Measurements from ENCODE around the gene MACF1. TPM values are rescaled to one million over a fixed set of nuclear protein-coding genes. Genes with fewer than 3 reads are reported as not detected.

MACF1 gene
- total RNA-seq, 1 donor from 2014 or later = 185 TPM

- Mint-ChIP-seq H3K4me1 (peaks cover 35% of the 10 kb centered on the region), H3K4me3 (no peak overlapping the region), H3K9me3 (no peaks in the 10 kb centered on the region), H3K27ac (ENCODE audit: unreplicated experiment) (peak overlapping the region; percentile 83), H3K27me3 (ENCODE audit: low read depth) (no peaks in the 10 kb centered on the region), H3K36me3 (ENCODE audit: low read depth) (no peaks in the 10 kb centered on the region)
- DNase-seq (ENCODE audit: low read depth, low spot score) = no peak
- TF ChIP-seq CTCF (conservative IDR thresholded peaks at IDR 0.05) = no peak
Observed at GRCh38 chr1:39214021-39214713, 9.7 kb downstream of the MACF1 start.

DNA sequence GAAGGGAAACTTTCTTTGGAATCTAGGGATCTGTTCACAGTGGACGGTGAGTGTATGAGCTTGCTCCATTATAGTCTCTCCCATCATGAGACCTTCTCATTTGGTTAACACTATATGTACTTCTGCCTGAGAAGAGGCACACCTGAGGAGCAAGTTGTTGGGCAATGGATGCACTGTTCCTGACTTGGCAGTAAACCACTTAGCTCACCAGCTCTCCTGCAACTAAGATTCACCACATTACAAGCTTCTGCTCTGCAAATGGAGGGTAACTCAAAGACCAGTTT, 10.2 kb downstream of the MACF1 start:
- H3K4me1 Mint-ChIP-seq = peaks cover 35% of the 10 kb centered on the region
- H3K27ac Mint-ChIP-seq (ENCODE audit: unreplicated experiment) = peak overlapping the region; percentile 83
- no peak overlapping the region for H3K4me3 Mint-ChIP-seq
- no peaks in the 10 kb centered on the region for H3K9me3 Mint-ChIP-seq
- DNase-seq (ENCODE audit: low read depth, low spot score) = no peak
- no peaks in the 10 kb centered on the region for H3K36me3 Mint-ChIP-seq (ENCODE audit: low read depth)
- no peaks in the 10 kb centered on the region for H3K27me3 Mint-ChIP-seq (ENCODE audit: low read depth)
- TF ChIP-seq CTCF (conservative IDR thresholded peaks at IDR 0.05) = no peak

GRCh38 chr1:39214998-39215873, 10.7 kb downstream of the MACF1 start:
- TF ChIP-seq CTCF (conservative IDR thresholded peaks at IDR 0.05) = no peak
- no peaks in the 10 kb centered on the region for H3K9me3 Mint-ChIP-seq
- no peaks in the 10 kb centered on the region for H3K27me3 Mint-ChIP-seq (ENCODE audit: low read depth)
- DNase-seq (ENCODE audit: low read depth, low spot score) = no peak
- H3K36me3 Mint-ChIP-seq (ENCODE audit: low read depth) = no peaks in the 10 kb centered on the region
- H3K4me3 Mint-ChIP-seq = no peak overlapping the region
- H3K4me1 Mint-ChIP-seq = peaks cover 35% of the 10 kb centered on the region
- H3K27ac Mint-ChIP-seq (ENCODE audit: unreplicated experiment) = no peak overlapping the region

DNA sequence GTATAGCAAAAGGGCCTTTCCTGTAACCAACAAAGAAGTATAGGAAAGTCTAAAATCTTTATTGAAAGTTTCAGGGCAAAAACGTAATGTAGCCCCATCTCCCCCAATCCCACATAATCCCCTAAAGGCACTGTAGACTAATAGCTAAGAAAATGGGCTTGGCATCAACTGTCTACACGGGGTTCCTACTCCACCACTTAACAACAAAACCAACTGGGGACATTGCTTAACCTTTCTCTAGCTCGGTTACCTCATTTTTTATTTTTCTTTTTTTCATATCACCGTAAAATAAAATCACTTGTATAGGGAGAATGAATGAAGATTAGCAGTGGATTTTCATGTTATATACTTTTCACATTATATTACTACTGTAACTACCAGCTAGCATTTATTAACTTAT, 12.3 kb downstream of the MACF1 start:
- no peak for TF ChIP-seq CTCF (conservative IDR thresholded peaks at IDR 0.05)
- Mint-ChIP-seq H3K27me3 (ENCODE audit: low read depth) (no peaks in the 10 kb centered on the region), H3K27ac (ENCODE audit: unreplicated experiment) (no peak overlapping the region), H3K4me3 (no peak overlapping the region), H3K36me3 (ENCODE audit: low read depth) (no peaks in the 10 kb centered on the region), H3K4me1 (peaks cover 35% of the 10 kb centered on the region), H3K9me3 (no peaks in the 10 kb centered on the region)
- DNase-seq (ENCODE audit: low read depth, low spot score) = no peak

DNA sequence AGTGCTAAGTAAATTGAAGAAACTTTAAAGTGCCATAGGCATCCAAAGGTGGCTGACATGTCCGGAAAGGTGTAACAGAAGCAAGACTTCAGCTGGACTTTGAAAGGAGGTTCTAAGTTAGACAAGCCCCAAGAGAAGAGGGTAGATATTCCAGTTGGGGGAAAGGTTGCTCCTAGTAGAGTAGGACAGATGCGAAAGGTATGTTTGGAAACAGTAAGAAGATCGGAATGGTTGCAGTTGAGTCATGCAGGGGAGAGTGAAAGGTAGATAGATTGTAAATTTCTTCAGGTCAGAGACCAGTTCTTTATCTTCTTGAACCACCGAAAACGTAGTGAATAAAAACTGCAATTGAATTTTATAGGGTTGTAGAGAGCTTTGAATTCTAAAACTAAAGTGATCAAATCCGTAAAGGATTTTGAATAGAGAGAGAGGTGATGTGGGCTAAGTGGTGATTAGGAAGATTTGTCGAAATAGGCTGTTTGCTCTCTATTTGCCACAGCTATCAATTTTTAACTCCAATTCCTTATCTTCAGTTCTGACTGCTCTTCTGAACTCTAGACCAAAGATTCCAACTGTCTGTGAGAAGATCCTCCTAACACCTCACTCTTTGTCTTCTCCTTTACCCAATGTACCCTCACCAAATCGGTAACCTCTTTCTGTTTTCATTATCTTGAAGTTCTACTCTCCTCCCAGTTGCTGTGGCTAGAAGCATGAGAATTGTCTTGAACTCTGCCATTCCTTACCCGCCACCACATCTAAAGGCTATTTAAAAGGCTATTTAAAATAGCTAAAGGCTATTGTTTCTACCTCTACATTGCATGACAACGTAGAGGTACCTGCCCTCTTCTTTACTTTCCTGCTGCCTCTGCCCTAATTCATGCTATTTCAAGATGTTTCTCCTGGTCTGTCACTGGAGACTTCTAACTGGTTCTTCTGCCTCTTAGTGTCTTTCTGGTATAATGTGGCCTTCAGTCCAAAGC, 16.7 kb downstream of the MACF1 start:
- peaks cover 8% of the 10 kb centered on the region for H3K4me1 Mint-ChIP-seq
- H3K27me3 Mint-ChIP-seq (ENCODE audit: low read depth) = no peaks in the 10 kb centered on the region
- TF ChIP-seq CTCF (conservative IDR thresholded peaks at IDR 0.05) = no peak
- H3K27ac Mint-ChIP-seq (ENCODE audit: unreplicated experiment) = peak overlapping the region; percentile 57
- DNase-seq (ENCODE audit: low read depth, low spot score) = no peak
- no peaks in the 10 kb centered on the region for H3K36me3 Mint-ChIP-seq (ENCODE audit: low read depth)
- no peaks in the 10 kb centered on the region for H3K9me3 Mint-ChIP-seq
- no peak overlapping the region for H3K4me3 Mint-ChIP-seq
